Effector memory CD4-positive, alpha-beta T cell (primary cell): ENCODE results near the gene PRR16.

Experiments used
- DNase-seq, 3 donors: peaks; one replicate each; pipeline ENCODE4 v3.0.0-alpha.2; 2020
- H3K27ac ChIP-seq: 2 replicates; pipeline ENCODE4 v1.7.0; 2013; ENCODE audit warnings: mild to moderate bottlenecking, low read length, moderate library complexity; ENCODE audit not compliant: insufficient read depth, poor library complexity, severe bottlenecking
- H3K27me3 ChIP-seq: replicated peaks from 2 replicates; pipeline ENCODE4 v1.7.0; 2013; ENCODE audit warnings: mild to moderate bottlenecking, low read length; ENCODE audit not compliant: insufficient read depth, control insufficient read depth, poor library complexity, severe bottlenecking
- H3K36me3 ChIP-seq: 2 replicates; pipeline ENCODE4 v1.7.0; 2013; ENCODE audit warnings: mild to moderate bottlenecking, low read length, moderate library complexity; ENCODE audit not compliant: control insufficient read depth, insufficient read depth
- H3K4me1 ChIP-seq: 2 replicates; pipeline ENCODE4 v1.7.0; 2013; ENCODE audit warnings: low read length, mild to moderate bottlenecking; ENCODE audit not compliant: control insufficient read depth, insufficient read depth, poor library complexity, severe bottlenecking
- H3K4me3 ChIP-seq: 2 replicates; pipeline ENCODE4 v1.7.0; 2013; ENCODE audit warnings: low read length, low read depth, mild to moderate bottlenecking; ENCODE audit not compliant: insufficient read depth, poor library complexity, severe bottlenecking
- H3K9me3 ChIP-seq: 2 replicates; pipeline ENCODE4 v1.7.0; 2013; ENCODE audit warnings: mild to moderate bottlenecking, low read length, moderate library complexity; ENCODE audit not compliant: control insufficient read depth

PRR16 gene

DNA sequence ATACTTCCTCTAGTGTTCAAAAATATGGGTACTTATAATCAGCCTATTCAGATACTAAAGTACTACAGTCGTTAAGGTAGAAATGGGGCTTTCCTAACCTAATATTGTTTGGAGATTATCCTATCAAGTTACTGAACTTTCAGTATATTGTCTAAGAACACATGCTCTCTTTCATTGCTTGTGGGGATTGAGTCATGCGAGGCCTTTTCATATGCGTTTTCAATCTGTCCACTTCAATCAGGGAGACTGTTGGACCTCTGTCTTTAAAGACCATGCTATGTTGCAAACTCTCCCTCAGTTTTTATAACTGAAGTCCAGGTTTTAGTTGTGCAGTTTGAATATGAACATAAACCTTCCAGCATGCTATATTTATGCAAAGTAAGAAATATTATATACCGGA, 15.0 kb downstream of the PRR16 start:
- Histone ChIP-seq H3K4me1 (no peaks in the 10 kb centered on the region), H3K27me3 (no peaks in the 10 kb centered on the region), H3K36me3 (no peaks in the 10 kb centered on the region), H3K4me3 (no peak overlapping the region), H3K9me3 (no peaks in the 10 kb centered on the region), H3K27ac (no peak overlapping the region)
- DNase-seq = no peak

DNA sequence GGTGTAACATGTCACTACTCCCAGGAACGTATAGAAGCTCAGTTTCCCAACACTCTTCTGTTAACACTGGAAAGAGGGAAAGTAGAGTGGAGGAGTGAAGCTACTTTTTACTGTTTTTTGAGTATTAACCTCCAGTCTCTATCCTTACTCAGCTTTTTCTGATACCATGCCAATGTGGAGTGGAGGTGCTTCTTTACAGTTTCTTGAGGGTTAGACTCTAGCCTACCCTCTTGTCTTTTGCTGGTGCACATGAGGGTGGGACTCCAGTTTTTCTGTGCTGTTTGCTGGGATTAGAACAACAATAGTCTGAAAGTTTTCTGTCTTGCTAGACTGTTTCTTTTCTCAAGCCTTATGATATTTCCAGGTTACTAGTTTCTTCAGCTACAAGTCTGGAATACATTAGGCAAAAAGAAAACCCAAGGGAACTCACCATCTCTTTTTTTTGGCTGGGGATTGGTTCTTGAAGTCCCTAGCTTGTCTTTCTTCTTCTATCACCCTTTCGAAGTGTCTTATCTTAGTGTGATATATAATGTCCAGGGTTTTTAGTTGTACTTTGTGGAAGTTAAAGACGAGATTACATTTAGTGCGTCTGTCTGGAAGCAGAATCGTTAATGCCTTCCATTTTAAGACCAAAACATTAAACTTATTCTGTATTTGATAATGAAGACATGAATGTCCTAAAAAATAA, 35.9 kb downstream of the PRR16 start:
- H3K4me3 ChIP-seq = no peak overlapping the region
- H3K9me3 ChIP-seq = no peaks in the 10 kb centered on the region
- H3K36me3 ChIP-seq = no peaks in the 10 kb centered on the region
- no peaks in the 10 kb centered on the region for H3K4me1 ChIP-seq
- no peak for DNase-seq
- H3K27ac ChIP-seq = no peak overlapping the region
- H3K27me3 ChIP-seq = no peaks in the 10 kb centered on the region

DNA sequence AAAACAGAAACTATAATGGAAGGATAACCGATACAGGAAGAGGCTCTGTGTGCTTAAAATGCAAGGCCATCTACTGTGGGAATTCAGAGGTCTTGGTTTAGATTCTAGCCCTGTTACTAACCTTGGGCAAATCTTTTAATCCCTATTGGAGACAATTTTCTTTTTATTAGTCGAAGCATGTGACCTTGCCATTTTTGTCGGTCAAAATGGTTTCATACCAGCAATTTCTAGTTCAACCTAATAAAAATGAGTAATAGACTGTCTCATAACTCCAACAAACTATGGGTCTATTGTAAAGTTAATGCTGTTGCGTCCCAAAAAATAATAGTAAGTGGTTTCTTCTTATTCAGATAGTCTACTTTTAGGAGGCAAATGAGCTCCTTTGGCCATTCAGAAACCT, 38.4 kb downstream of the PRR16 start:
- Histone ChIP-seq H3K4me3 (no peak overlapping the region), H3K27me3 (no peaks in the 10 kb centered on the region), H3K36me3 (no peaks in the 10 kb centered on the region), H3K27ac (no peak overlapping the region), H3K4me1 (no peaks in the 10 kb centered on the region), H3K9me3 (no peaks in the 10 kb centered on the region)
- DNase-seq = no peak

DNA sequence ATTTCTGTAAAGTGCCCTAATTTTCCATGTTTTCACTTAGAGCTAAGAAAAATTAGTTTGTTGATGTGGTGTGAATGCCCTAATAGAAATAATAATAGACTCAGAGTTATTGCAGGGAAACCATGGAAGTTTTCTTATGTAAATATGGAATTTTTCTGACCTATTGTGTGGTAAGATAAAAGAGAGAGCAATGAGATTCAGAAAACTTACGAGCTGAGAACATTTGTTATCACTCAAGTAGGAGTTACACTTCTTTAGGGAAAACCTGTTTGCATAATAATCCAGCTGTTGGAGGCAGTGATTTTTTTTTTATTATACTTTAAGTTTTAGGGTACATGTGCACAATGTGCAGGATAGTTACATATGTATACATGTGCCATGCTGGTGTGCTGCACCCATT, 39.2 kb downstream of the PRR16 start:
- Histone ChIP-seq H3K27me3 (no peaks in the 10 kb centered on the region), H3K9me3 (no peaks in the 10 kb centered on the region), H3K4me1 (no peaks in the 10 kb centered on the region), H3K4me3 (no peak overlapping the region), H3K27ac (no peak overlapping the region), H3K36me3 (no peaks in the 10 kb centered on the region)
- DNase-seq = no peak

DNA sequence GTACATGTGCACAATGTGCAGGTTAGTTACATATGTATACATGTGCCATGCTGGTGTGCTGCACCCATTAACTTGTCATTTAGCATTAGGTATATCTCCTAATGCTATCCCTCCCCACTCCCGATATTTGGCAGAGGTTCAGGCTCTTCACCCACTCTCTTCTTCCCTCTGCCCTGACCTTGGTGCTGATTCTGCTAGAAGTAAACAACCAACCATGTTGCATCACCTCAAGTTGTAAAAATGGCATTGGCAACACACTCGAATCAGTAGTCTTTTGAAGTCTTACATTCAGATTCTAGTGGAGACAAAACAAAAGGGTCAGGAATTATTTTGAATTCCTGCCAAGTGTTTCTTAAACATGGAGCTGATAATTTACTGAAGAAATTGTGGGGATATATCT, 40.0 kb downstream of the PRR16 start:
- Histone ChIP-seq H3K27me3 (no peaks in the 10 kb centered on the region), H3K9me3 (no peaks in the 10 kb centered on the region), H3K27ac (no peak overlapping the region), H3K4me1 (no peaks in the 10 kb centered on the region), H3K4me3 (no peak overlapping the region), H3K36me3 (no peaks in the 10 kb centered on the region)
- DNase-seq = no peak

DNA sequence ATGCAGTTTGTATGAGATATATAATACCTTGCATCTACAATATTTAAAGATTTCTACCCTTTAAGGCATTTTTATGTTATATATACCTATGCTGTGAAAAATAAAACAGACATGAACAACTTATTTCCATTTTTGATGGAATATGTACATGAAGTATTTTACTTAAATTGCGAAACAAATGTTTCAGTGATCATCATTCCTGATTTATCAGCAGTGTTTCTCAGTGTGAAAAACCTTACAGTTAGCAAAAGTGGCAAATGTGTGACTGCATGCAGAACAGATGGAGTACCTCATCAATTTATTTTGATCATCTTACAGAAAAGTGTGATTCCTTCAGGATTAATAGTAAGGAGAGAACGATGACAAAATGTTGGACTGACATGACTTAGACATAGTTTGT, 43.1 kb downstream of the PRR16 start:
- DNase-seq = no peak
- Histone ChIP-seq H3K27me3 (no peaks in the 10 kb centered on the region), H3K27ac (no peak overlapping the region), H3K9me3 (no peaks in the 10 kb centered on the region), H3K36me3 (no peaks in the 10 kb centered on the region), H3K4me3 (no peak overlapping the region), H3K4me1 (no peaks in the 10 kb centered on the region)

DNA sequence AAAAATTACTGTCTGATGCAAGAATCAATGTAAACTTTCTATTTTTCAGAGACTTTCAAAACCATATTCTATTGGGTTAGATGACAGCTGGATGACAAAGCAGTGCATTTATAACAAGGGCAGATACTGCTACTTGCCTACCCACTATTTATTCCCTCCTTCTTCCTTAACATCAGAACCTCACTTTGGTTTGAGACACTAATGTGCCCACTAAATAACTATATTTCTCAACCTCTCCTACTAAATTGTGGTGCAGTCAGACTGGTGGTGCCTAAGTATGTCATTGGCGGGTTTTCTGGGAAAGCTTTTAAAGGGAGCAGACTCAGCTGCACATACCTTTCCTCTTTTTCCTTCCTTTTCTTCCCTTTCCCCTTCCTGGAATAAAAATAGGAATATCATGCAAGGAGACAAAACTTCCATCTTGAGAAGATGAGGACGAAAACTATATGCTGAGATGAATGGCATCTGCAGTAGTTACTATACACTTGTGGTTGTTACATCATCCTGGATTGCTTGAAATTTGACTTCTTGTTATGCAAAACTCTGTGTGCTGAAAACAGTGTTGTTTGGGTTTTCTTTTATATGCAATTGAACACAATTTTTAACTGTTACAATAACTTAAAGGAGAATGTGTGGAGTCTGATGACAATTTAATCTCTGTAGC, 43.8 kb downstream of the PRR16 start:
- no peak overlapping the region for H3K4me3 ChIP-seq
- no peaks in the 10 kb centered on the region for H3K4me1 ChIP-seq
- no peaks in the 10 kb centered on the region for H3K9me3 ChIP-seq
- H3K36me3 ChIP-seq = no peaks in the 10 kb centered on the region
- no peak overlapping the region for H3K27ac ChIP-seq
- no peaks in the 10 kb centered on the region for H3K27me3 ChIP-seq
- DNase-seq = no peak

DNA sequence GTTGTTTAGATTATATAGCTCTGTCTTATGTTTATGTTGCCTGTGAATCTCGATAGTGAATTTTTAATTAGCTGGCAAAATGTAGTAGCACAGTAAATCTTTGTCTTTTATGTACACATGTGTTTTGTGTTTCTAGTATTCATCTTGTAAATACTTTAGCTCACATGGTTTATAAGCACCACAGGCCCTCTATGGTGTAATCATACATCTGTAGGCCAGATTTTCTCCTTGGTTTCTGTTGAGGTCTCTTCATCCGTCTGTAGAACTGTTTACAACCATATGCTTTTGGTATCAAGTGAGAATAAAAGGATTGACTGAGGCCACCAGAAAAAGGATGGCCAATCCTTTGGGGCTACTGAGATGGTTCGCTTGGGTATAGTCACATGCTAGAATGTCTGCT, 45.0 kb downstream of the PRR16 start:
- Histone ChIP-seq H3K27me3 (no peaks in the 10 kb centered on the region), H3K9me3 (no peaks in the 10 kb centered on the region), H3K4me3 (no peak overlapping the region), H3K27ac (no peak overlapping the region), H3K36me3 (no peaks in the 10 kb centered on the region), H3K4me1 (no peaks in the 10 kb centered on the region)
- no peak for DNase-seq

DNA sequence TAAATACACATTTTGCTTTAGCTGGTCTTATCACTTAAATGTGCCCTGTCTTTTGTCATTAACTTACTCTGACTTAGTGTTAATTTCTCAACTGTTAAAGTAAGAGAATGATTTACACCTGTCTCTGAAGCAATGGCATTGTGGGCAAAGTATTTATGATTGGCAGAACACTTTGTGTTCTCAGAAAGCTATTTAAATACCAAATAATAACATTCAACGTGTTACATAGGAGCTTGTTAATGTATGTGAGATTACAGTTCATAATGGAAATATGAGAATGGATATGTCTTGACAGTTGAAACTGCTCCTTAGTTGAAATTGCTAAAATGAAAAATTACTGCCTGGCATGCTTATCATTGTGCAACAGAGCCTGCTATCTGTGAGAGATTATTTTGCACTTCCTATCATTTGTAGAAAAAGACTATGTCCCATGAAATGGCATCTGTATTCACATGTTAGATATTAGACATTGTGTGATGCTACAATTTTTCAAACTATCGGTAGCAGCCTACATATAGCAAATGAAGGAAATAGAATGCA, 46.1 kb downstream of the PRR16 start:
- no peaks in the 10 kb centered on the region for H3K36me3 ChIP-seq

DNA sequence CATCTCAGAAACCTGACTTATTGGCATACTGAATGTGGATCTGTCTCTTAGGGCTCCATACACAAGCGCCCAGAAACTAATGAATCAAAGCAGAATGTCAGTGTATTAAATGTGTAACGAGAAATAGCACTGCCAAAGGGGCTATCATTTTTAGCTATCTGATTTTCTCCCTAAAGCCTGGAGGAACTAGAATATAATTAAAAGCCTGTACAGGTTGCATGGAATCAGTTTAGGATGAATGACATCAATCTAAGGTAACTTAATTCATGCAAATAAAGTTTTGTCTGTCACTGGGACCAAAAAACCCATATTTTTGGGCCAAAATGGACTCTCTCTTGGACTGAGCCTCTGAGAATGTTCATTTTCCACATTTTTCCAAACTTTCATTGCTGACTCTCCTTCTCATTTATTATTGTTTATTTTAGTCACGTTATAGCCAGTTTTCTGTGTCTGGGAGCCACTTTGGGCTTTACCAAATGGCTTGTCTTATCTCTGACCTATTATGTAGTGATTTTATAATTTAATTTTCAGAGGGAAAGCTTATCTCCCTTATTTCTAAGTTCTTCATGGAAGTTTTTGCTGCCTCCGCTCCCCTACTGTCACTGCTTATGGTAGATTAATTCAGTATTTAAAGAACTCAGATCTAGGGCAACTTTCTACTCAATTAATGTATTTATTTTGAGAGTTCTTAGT, 47.0 kb downstream of the PRR16 start:
- Histone ChIP-seq H3K27ac (no peak overlapping the region), H3K36me3 (no peaks in the 10 kb centered on the region), H3K9me3 (no peaks in the 10 kb centered on the region), H3K4me1 (no peaks in the 10 kb centered on the region), H3K4me3 (no peak overlapping the region), H3K27me3 (no peaks in the 10 kb centered on the region)
- DNase-seq = no peak

More for the DNA sequence above, 46.1 kb downstream of the PRR16 start:
- Histone ChIP-seq H3K4me1 (no peaks in the 10 kb centered on the region), H3K27me3 (no peaks in the 10 kb centered on the region), H3K9me3 (no peaks in the 10 kb centered on the region), H3K27ac (no peak overlapping the region), H3K4me3 (no peak overlapping the region)
- no peak for DNase-seq
